ENCODE results near the gene KNDC1. TPM values are rescaled to one million over a fixed set of nuclear protein-coding genes. Genes with fewer than 3 reads are reported as not detected.

The KNDC1 gene
- total and polyA plus RNA-seq, 2 donors (not counting 3 experiments of a cell fraction or from before 2014, with no cell fraction given) = not detected

DNA sequence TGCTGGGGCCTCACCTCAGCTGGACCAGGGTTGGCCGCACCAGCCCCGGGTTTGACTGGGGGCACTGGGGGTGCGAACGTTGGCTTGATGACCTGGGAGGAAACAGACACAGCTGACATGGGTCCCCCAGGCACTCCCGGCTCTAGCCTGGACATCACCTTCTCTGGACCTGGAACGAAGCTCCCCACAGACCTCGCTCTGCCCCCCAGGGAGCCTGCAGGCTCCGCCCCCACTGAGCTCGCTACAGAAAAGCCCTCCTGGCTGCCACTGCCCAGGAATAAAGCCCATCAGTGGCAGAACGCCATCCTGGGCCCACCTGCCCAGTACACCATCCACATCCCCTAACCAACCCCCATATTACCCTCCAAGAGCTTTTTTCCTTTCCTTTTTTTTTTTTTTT lies 103.7 kb downstream of the KNDC1 start:
- no peaks in the 10 kb centered on the region for H3K79me2 ChIP-seq (ENCODE audit: control insufficient read depth, insufficient read depth, low read length)
- peaks cover 9% of the 10 kb centered on the region for H3K4me1 ChIP-seq (ENCODE audit: control insufficient read depth, extremely low read depth, insufficient read depth, low read length)
- no peaks in the 10 kb centered on the region for H3K9me1 ChIP-seq (replicated peaks; ENCODE audit: control insufficient read depth, extremely low read depth, insufficient read depth, low read length)
- H2AFZ ChIP-seq (ENCODE audit: low read depth, low read length) = no peak overlapping the region
- DNase-seq (ENCODE audit: low read depth, low spot score) = no peak
- no peaks in the 10 kb centered on the region for H3K9me3 ChIP-seq (replicated peaks; ENCODE audit: control insufficient read depth, insufficient read depth, low read length)
- H4K20me1 ChIP-seq (replicated peaks; ENCODE audit: control insufficient read depth, extremely low read depth, insufficient read depth, low read length) = no peaks in the 10 kb centered on the region
- H3K27ac ChIP-seq (ENCODE audit: insufficient read depth, low read depth, low read length) = no peak overlapping the region
- CTCF ChIA-PET = interaction anchor here (1.1 to 1.8 kb wide), 3 partner anchors 12 to 44 kb away, joined by 3 to 6 read pairs (median 3); no protein-coding TSS in a partner anchor
- no peak overlapping the region for H3K9ac ChIP-seq (replicated peaks; ENCODE audit: extremely low read depth, insufficient read depth, low read length)
- TF ChIP-seq, protein P1, sequence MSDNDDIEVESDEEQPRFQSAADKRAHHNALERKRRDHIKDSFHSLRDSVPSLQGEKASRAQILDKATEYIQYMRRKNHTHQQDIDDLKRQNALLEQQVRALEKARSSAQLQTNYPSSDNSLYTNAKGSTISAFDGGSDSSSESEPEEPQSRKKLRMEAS (IDR thresholded peaks at IDR 0.05; ENCODE audit: insufficient read depth, insufficient read length) = no peak
- TF ChIP-seq MYC (IDR thresholded peaks at IDR 0.05; ENCODE audit: low read depth, low read length) = no peak
- no peak for TF ChIP-seq EZH2 (IDR thresholded peaks at IDR 0.05; ENCODE audit: borderline replicate concordance, low read depth, low read length, severe bottlenecking)
- no peak for TF ChIP-seq JUN (IDR thresholded peaks at IDR 0.05; ENCODE audit: borderline replicate concordance, insufficient read depth, insufficient read length, low read depth)
- no peak for TF ChIP-seq POLR2A (IDR thresholded peaks at IDR 0.05; ENCODE audit: low read depth, low read length)
- TF ChIP-seq FOS (IDR thresholded peaks at IDR 0.05; ENCODE audit: borderline replicate concordance, insufficient read depth, low read length) = no peak
- no peak for TF ChIP-seq POLR2AphosphoS5 (IDR thresholded peaks at IDR 0.05; ENCODE audit: insufficient read depth, low read depth, low read length)
- TF ChIP-seq, protein P2, sequence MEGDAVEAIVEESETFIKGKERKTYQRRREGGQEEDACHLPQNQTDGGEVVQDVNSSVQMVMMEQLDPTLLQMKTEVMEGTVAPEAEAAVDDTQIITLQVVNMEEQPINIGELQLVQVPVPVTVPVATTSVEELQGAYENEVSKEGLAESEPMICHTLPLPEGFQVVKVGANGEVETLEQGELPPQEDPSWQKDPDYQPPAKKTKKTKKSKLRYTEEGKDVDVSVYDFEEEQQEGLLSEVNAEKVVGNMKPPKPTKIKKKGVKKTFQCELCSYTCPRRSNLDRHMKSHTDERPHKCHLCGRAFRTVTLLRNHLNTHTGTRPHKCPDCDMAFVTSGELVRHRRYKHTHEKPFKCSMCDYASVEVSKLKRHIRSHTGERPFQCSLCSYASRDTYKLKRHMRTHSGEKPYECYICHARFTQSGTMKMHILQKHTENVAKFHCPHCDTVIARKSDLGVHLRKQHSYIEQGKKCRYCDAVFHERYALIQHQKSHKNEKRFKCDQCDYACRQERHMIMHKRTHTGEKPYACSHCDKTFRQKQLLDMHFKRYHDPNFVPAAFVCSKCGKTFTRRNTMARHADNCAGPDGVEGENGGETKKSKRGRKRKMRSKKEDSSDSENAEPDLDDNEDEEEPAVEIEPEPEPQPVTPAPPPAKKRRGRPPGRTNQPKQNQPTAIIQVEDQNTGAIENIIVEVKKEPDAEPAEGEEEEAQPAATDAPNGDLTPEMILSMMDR (IDR thresholded peaks at IDR 0.05; ENCODE audit: extremely low read depth in 1 of 2, insufficient read depth in 1 of 2, low read depth in 1 of 2, low read length in 2 of 2) = no peak
- no peak for TF ChIP-seq GATA2 (IDR thresholded peaks at IDR 0.05; ENCODE audit: insufficient read depth, insufficient read length, low read depth, low read length)
- POLR2A ChIA-PET = no interaction called here
- no peak overlapping the region for H3K4me2 ChIP-seq (ENCODE audit: insufficient read depth, low read length)
- dilution Hi-C loops (cut with MboI; ENCODE audit: extremely low pct_ligation_motif_present, low sequenced_read_pairs) (no loop called here), intact Hi-C loops (cut with micrococcal nuclease) (no loop called here)
- H3K27me3 ChIP-seq (ENCODE audit: control insufficient read depth in 2 of 2, insufficient read depth in 2 of 2, low read length in 2 of 2) = peaks cover 0 to 4% of the 10 kb centered on the region in 2 experiments
- H3K36me3 ChIP-seq (ENCODE audit: control insufficient read depth in 2 of 2, extremely low read depth in 1 of 2, insufficient read depth in 2 of 2, low read length in 2 of 2) = no peaks in the 10 kb centered on the region
- no TSS peak for BruUV-seq (replicated peaks)
- no peak overlapping the region for H3K4me3 ChIP-seq (replicated peaks in 1 of 3; ENCODE audit: insufficient read depth in 1 of 3, low read depth in 1 of 3, low read length in 3 of 3)
- FAIRE-seq = no peak
